ENCODE data around the gene PIRT.
"Not testable (repeated sequence)": the region's sequence is repeated elsewhere in the genome, so short reads cannot be mapped to it uniquely, and the experiment has no call there.

Gene PIRT
- 0 to 0.24 (median 0) reads per million in 18 experiments for total RNA-seq

GRCh38 chr17:10837921-10838320 lies at the start of gene PIRT:
PIRT (minus strand) TSS chr17:10838087; CDS start chr17:10825645, 12,442 bp downstream.
- no peak for DNase-seq

GRCh38 chr17:10881959-10882358 lies 44.1 kb upstream of the PIRT start:
- no peak for DNase-seq

GRCh38 chr17:10879190-10879836 lies 41.4 kb upstream of the PIRT start:
- peak; percentile 45 to 64 for DNase-seq

- DNase-seq: peak in 1 of 2 donors; percentile 14
These were observed 38.2 kb upstream of the PIRT start for GRCh38 chr17:10875984-10876555.

GRCh38 chr17:10875430-10875851 lies 37.6 kb upstream of the PIRT start:
- DNase-seq: peak in 1 of 2 donors; percentile 3

GRCh38 chr17:10871914-10872313 lies 34.0 kb upstream of the PIRT start:
- DNase-seq: peak in 1 of 2 donors; percentile 37

GRCh38 chr17:10870336-10871050 lies 32.6 kb upstream of the PIRT start:
- no peak for DNase-seq

GRCh38 chr17:10868744-10869143 lies 30.9 kb upstream of the PIRT start:
- not testable (repeated sequence) for DNase-seq

- no peak for DNase-seq
These were observed 21.2 kb upstream of the PIRT start for GRCh38 chr17:10859051-10859450.

- no peak for DNase-seq
These were observed 20.1 kb upstream of the PIRT start for GRCh38 chr17:10857976-10858375.

GRCh38 chr17:10846636-10847035 lies 8.7 kb upstream of the PIRT start:
- DNase-seq: not testable (repeated sequence)

- no peak for DNase-seq
These were observed 7.5 kb upstream of the PIRT start for GRCh38 chr17:10845388-10845751.

GRCh38 chr17:10844621-10845387 lies 6.9 kb upstream of the PIRT start:
- peak; percentile 58 to 63 for DNase-seq

GRCh38 chr17:10843811-10844210 lies 5.9 kb upstream of the PIRT start:
- DNase-seq: peak in 1 of 2 donors; percentile 27

- DNase-seq: no peak
These were observed 4.8 kb upstream of the PIRT start for GRCh38 chr17:10842658-10843057.

GRCh38 chr17:10838682-10839081 lies 795 bp upstream of the PIRT start:
- DNase-seq: no peak

GRCh38 chr17:10836966-10837590 lies 809 bp downstream of the PIRT start:
- DNase-seq: no peak

- no peak for DNase-seq
These were observed 1.7 kb downstream of the PIRT start for GRCh38 chr17:10836145-10836544.

- no peak for DNase-seq
These were observed 6.2 kb downstream of the PIRT start for GRCh38 chr17:10831696-10832095.

GRCh38 chr17:10827898-10828552 lies 9.9 kb downstream of the PIRT start:
- DNase-seq: no peak

- DNase-seq: no peak
These were observed 13.0 kb downstream of the PIRT start for GRCh38 chr17:10824874-10825273.

GRCh38 chr17:10821770-10822169 lies 16.1 kb downstream of the PIRT start:
- no peak for DNase-seq
